ENCODE data around the gene VPS39. TPM values are rescaled to one million over a fixed set of nuclear protein-coding genes. Genes with fewer than 3 reads are reported as not detected.

VPS39 gene
- total RNA-seq, 6 experiments from 2014 or later, result 16.6 to 32.7 (median 23.2) TPM

- intact Hi-C loops (cut with DNase I), result no loop called here
- TF ChIP-seq, protein P1, sequence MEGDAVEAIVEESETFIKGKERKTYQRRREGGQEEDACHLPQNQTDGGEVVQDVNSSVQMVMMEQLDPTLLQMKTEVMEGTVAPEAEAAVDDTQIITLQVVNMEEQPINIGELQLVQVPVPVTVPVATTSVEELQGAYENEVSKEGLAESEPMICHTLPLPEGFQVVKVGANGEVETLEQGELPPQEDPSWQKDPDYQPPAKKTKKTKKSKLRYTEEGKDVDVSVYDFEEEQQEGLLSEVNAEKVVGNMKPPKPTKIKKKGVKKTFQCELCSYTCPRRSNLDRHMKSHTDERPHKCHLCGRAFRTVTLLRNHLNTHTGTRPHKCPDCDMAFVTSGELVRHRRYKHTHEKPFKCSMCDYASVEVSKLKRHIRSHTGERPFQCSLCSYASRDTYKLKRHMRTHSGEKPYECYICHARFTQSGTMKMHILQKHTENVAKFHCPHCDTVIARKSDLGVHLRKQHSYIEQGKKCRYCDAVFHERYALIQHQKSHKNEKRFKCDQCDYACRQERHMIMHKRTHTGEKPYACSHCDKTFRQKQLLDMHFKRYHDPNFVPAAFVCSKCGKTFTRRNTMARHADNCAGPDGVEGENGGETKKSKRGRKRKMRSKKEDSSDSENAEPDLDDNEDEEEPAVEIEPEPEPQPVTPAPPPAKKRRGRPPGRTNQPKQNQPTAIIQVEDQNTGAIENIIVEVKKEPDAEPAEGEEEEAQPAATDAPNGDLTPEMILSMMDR (IDR thresholded peaks at IDR 0.05), result no peak
- no peak for TF ChIP-seq POLR2A (IDR thresholded peaks at IDR 0.05)
- H3K27ac ChIP-seq, result no peak overlapping the region
- WGBS (ENCODE audit: insufficient coverage, low coverage, low lambda C conversion rate, missing lambda C conversion rate), result 69% methylated on average over 4 of the region's 4 CpGs
- ATAC-seq (no peak), DNase-seq (peak in 1 of 3 donors; percentile 20)
- H3K9me3 ChIP-seq, result no peaks in the 10 kb centered on the region
- no peak overlapping the region for H3K4me3 ChIP-seq
- no peaks in the 10 kb centered on the region for H3K27me3 ChIP-seq
- no peaks in the 10 kb centered on the region for H3K4me1 ChIP-seq
- H3K36me3 ChIP-seq, result peaks cover 11 to 100% (median 54%) of the 10 kb centered on the region in 4 donors
Observed at GRCh38 chr15:42163947-42164550, 44.1 kb downstream of the VPS39 start.

DNA sequence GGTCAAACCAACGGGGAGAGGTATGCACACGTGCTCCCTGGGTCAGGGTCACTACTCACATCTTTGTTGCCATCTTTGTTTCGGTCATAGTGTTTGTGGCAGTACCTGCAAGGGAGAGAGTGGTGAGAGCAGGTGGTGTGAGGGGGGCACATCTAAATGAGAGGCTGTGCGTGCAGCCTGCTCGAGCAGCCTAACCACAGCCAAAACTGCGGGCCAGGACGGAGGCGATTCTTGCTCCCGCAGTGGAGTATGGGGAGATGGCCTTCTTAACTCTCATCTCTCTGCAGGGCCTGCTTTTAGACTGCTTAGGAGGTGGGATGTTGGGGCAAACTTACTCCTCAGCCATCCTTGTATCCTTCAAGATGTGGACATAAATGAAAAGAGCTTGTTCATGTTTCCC lies 44.8 kb downstream of the VPS39 start:
- Histone ChIP-seq H3K4me3 (no peak overlapping the region), H3K9me3 (no peaks in the 10 kb centered on the region), H3K36me3 (peaks cover 11 to 97% (median 53%) of the 10 kb centered on the region in 4 donors), H3K4me1 (no peaks in the 10 kb centered on the region), H3K27me3 (no peaks in the 10 kb centered on the region), H3K27ac (no peak overlapping the region)
- WGBS (ENCODE audit: insufficient coverage, low coverage, low lambda C conversion rate, missing lambda C conversion rate), result 94% methylated on average over 9 of the region's 9 CpGs
- intact Hi-C loops (cut with DNase I), result no loop called here
- no peak for ATAC-seq
- DNase-seq, result peak in 1 of 3 donors; percentile 17
- no peak for TF ChIP-seq POLR2A (IDR thresholded peaks at IDR 0.05)
- TF ChIP-seq, protein P1 (IDR thresholded peaks at IDR 0.05), result no peak

DNA sequence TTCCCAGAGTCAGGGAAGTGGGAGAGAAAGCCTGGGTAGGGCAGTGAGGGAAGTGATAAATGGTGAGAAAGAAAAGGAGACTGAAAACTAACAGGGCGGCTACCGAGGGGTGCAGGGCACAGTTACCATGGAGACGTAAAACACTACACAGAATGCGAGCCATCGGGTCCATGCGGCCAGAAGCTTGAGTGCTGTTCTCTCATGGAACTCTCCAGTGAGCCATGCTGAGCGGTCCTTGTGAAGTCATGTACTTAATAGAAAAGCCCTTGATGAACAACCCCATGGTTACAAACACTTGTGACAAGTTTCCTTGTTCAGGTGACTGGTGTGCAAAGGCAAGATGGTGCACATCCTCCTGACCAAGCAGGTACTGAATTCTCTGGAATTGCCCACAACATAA lies 48.0 kb downstream of the VPS39 start:
- intact Hi-C loops (cut with DNase I), result no loop called here
- no peaks in the 10 kb centered on the region for H3K9me3 ChIP-seq
- H3K27me3 ChIP-seq, result no peaks in the 10 kb centered on the region
- no peaks in the 10 kb centered on the region for H3K4me1 ChIP-seq
- no peak for ATAC-seq
- no peak for TF ChIP-seq POLR2A (IDR thresholded peaks at IDR 0.05)
- TF ChIP-seq, protein P1 (IDR thresholded peaks at IDR 0.05), result no peak
- peaks cover 0 to 65% (median 32%) of the 10 kb centered on the region in 4 donors for H3K36me3 ChIP-seq
- WGBS (ENCODE audit: insufficient coverage, low coverage, low lambda C conversion rate, missing lambda C conversion rate), result 92% methylated on average over 2 of the region's 7 CpGs
- peak in 1 of 3 donors; percentile 17 for DNase-seq
- H3K4me3 ChIP-seq, result no peak overlapping the region
- no peak overlapping the region for H3K27ac ChIP-seq

GRCh38 chr15:42159381-42160015 lies 48.6 kb downstream of the VPS39 start:
- DNase-seq (peak in 1 of 3 donors; percentile 47), ATAC-seq (no peak)
- H3K27me3 ChIP-seq, result no peaks in the 10 kb centered on the region
- WGBS (ENCODE audit: insufficient coverage, low coverage, low lambda C conversion rate, missing lambda C conversion rate), result 88% methylated on average over 4 of the region's 18 CpGs
- H3K4me1 ChIP-seq, result no peaks in the 10 kb centered on the region
- no peak overlapping the region for H3K4me3 ChIP-seq
- TF ChIP-seq, protein P1 (IDR thresholded peaks at IDR 0.05), result no peak
- no peak for TF ChIP-seq POLR2A (IDR thresholded peaks at IDR 0.05)
- H3K36me3 ChIP-seq, result peaks cover 0 to 59% (median 29%) of the 10 kb centered on the region in 4 donors
- intact Hi-C loops (cut with DNase I), result no loop called here
- H3K27ac ChIP-seq, result no peak overlapping the region
- no peaks in the 10 kb centered on the region for H3K9me3 ChIP-seq
